D721Med (cell line): ENCODE measurements around the gene RPL18.
"Not testable (repeated sequence)": the region's sequence is repeated elsewhere in the genome, so short reads cannot be mapped to it uniquely, and the experiment has no call there.

Experiments
- DNase-seq: peaks from one replicate; pipeline ENCODE4 v3.0.0; 2011; ENCODE audit warnings: low spot score; ENCODE audit not compliant: insufficient read length
- FAIRE-seq: peaks from 2 replicates; lab custom pipeline; 2011; peaks lifted over from hg19 to GRCh38; lab: Jason Lieb, UNC
- TF ChIP-seq, protein P1 (sequence below): IDR thresholded peaks from 2 replicates; pipeline ENCODE4 v1.5.1; 2012; ENCODE audit warnings: mild to moderate bottlenecking, control low read depth; ENCODE audit not compliant: insufficient read depth; ENCODE audit errors: missing control alignments

The RPL18 gene

DNA sequence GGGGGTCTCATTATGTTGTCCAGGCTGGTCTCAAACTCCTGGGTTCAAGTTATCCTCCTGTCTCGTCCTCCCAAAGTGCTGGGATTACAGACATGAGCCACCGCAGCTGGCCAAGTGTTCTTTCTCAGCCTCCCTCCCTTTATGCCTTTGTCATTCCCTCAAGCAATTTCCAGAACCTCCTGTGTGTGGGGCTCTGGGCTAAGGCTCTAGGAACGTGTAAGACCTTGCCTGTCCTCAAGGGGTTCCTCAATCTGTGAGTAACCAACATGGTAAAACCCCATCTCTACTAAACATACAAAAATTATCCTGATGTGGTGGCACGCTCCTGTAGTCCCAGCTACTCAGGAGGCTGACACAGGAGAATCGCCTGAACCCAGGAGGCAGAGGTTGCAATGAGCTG is 28.0 kb downstream of the RPL18 start:
- DNase-seq (no peak), FAIRE-seq (no peak)
- TF ChIP-seq, protein P1, sequence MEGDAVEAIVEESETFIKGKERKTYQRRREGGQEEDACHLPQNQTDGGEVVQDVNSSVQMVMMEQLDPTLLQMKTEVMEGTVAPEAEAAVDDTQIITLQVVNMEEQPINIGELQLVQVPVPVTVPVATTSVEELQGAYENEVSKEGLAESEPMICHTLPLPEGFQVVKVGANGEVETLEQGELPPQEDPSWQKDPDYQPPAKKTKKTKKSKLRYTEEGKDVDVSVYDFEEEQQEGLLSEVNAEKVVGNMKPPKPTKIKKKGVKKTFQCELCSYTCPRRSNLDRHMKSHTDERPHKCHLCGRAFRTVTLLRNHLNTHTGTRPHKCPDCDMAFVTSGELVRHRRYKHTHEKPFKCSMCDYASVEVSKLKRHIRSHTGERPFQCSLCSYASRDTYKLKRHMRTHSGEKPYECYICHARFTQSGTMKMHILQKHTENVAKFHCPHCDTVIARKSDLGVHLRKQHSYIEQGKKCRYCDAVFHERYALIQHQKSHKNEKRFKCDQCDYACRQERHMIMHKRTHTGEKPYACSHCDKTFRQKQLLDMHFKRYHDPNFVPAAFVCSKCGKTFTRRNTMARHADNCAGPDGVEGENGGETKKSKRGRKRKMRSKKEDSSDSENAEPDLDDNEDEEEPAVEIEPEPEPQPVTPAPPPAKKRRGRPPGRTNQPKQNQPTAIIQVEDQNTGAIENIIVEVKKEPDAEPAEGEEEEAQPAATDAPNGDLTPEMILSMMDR, result no peak

DNA sequence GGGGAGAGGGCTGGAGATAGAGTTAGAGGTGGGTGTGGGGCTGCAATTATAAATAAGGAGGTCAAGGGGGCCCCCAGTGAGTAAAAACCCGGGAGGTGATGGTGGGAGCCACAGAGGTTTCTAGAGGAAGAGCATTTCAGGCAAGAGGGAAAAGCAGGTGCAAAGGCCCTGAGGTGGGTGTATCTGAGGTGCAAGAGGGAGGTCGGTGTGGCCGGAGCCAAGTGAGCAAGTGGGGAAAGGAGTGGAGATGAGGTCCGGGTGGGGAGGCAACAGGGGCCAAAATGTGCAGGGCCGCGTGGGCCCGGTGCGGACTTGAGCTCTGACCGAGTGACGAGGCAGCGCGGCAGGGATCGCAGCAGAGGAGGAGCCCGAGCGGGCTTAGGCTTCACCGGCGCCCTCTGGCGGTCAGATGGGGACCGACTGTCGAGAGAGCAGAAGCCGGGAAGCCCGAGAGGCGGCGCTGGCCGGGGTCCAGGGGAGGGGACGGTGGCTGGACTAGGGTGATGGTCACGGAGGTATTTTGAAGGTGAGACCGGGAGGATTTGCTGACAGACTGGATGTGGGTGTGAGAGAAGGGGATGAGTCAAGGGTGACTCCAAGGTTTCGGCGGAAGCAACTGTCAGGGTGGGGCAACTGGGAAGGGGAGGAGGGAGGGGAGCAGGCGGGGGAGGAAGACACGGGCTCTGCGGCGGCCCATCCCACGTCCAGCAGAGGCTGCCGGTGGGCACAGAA is 30.1 kb downstream of the RPL18 start:
- FAIRE-seq, result no peak
- TF ChIP-seq, protein P1, result peak; percentile 68
- DNase-seq, result peak; percentile 90

GRCh38 chr19:48587387-48587786 is 31.6 kb downstream of the RPL18 start:
- no peak for DNase-seq
- FAIRE-seq, result no peak
- TF ChIP-seq, protein P1, result no peak

GRCh38 chr19:48582168-48582567 is 36.8 kb downstream of the RPL18 start:
- TF ChIP-seq, protein P1, result no peak
- no peak for FAIRE-seq
- no peak for DNase-seq

DNA sequence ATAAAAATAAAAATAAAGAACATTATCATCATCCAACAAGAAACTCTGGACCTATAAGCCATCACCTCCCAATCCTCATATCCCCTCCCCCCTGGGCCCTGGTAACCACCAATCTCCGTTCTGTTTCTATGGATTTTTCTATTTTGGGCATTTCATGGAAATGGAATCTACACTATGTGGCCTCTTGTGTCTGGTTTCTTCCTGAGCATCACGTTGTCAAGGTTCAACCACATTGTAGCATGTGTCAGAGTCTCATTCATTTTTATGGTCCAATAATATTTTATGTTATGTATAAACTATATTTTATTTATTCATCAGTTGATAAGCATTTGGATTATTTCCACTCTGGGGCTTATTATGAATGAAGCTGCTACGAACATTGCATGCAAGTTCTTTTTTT is 40.1 kb downstream of the RPL18 start:
- TF ChIP-seq, protein P1, result no peak
- FAIRE-seq (no peak), DNase-seq (no peak)

DNA sequence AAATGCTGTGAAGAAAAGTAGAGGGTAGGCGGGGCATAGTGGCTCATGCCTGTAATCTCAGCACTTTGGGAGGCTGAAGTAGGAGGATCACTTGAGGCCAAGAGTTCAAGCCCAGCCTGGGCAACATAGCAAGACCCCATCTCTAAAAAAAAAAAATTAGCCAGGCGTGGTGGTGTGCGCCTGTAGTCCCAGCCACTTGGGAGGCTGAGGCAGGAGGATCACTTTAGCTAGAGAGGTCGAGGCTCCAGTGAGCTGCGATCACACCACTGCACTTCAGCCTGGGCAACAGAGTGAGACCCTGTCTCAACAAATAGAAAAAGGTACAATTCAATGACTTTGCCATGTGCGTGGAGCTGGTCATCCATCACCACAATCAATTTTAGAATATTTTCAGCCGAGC is 41.1 kb downstream of the RPL18 start:
- FAIRE-seq, DNase-seq: not testable (repeated sequence)

DNA sequence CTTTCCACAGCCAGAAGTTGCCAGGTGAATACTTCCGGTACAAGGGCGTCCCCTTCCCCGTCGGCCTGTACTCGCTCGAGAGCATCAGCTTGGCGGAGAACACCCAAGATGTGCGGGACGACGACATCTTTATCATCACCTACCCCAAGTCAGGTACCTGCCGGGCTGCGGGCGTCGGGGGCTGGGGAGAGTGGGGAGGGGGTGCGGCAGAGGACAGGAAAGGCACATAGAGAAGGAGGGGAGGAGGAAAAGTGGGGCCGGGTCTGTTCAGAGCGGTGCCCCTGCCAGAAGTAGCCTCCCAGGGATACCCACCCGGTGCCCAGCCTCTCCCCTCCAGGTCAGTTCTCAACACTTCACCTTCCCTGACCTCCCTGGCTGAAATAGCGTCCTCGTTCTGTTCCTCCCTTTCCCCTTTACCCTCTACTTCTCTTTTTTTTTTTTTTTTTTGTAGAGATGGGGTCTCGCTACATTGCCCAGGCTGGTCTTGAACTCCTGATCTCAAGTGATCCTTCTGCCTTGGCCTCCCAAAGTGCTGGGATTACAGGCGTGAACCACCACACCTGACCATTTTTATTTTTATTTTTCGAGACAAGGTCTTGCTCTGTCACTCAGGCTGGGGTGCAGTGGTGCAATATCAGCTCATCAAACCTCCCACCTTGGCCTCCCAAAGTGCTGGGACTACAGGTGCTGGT is 42.9 kb downstream of the RPL18 start:
- TF ChIP-seq, protein P1, result no peak
- no peak for DNase-seq
- FAIRE-seq, result no peak
